ENCODE measurements around the gene PLPP3. TPM values are rescaled to one million over a fixed set of nuclear protein-coding genes. Genes with fewer than 3 reads are reported as not detected.
A peak's percentile ranks its signal among the peaks of the same experiment; 100 is the strongest.

PLPP3 gene
- total RNA-seq, 1 experiment from 2014 or later: 26.7 TPM

- Histone ChIP-seq H3K23me2 (ENCODE audit: insufficient read length, low read depth, low read length, poor library complexity, severe bottlenecking) (peaks cover 4% of the 10 kb centered on the region), H3K23ac (ENCODE audit: insufficient read length, low read depth, low read length) (no peak overlapping the region), H2BK15ac (ENCODE audit: low read depth, low read length) (no peak overlapping the region), H4K5ac (ENCODE audit: insufficient read length, low read depth, low read length) (no peak overlapping the region), H3K27ac (ENCODE audit: insufficient read length, low read depth, low read length) (peak overlapping the region; percentile 87), H2BK5ac (ENCODE audit: insufficient read length, low read length) (peak overlapping the region; percentile 74), H3K4me2 (ENCODE audit: insufficient read depth, insufficient read length, low read length) (peak overlapping the region; percentile 64), H3K4me1 (ENCODE audit: insufficient read depth, low read length) (peaks cover 52% of the 10 kb centered on the region), H2BK20ac (ENCODE audit: low read depth, low read length, poor library complexity, severe bottlenecking) (no peak overlapping the region), H3K27me3 (ENCODE audit: insufficient read depth, low read length) (no peaks in the 10 kb centered on the region), H3K9ac (ENCODE audit: extremely low read depth, insufficient read length, low read length) (peak overlapping the region; percentile 7), H2BK120ac (ENCODE audit: low read depth, low read length, poor library complexity, severe bottlenecking) (no peak overlapping the region), H3K14ac (ENCODE audit: insufficient read depth, low read length) (peak overlapping the region; percentile 18; the same call in 1 of the 2 replicates), H3K79me1 (ENCODE audit: insufficient read depth, low read depth, low read length, poor library complexity, severe bottlenecking) (peaks cover 8% of the 10 kb centered on the region), H4K20me1 (ENCODE audit: control insufficient read depth, insufficient read depth, insufficient read length) (no peaks in the 10 kb centered on the region), H3K56ac (ENCODE audit: insufficient read length, low read depth, low read length) (no peak overlapping the region), H3K9me3 (ENCODE audit: control insufficient read depth, low read depth, low read length) (no peaks in the 10 kb centered on the region), H3T11ph (ENCODE audit: low read length) (no peak overlapping the region), H2AFZ (ENCODE audit: low read length) (no peak overlapping the region), H3K4ac (ENCODE audit: low read depth, low read length) (no peak overlapping the region), H2AK5ac (ENCODE audit: insufficient read length, low read length) (peak overlapping the region; percentile 59), H3K79me2 (ENCODE audit: insufficient read depth, low read length) (peaks cover 36% of the 10 kb centered on the region; the same call in 1 of the 2 replicates), H2BK12ac (ENCODE audit: insufficient read length, low read depth, low read length) (no peak overlapping the region), H3K18ac (ENCODE audit: insufficient read length, low read depth, low read length) (peak overlapping the region; percentile 64), H4K8ac (replicated peaks; ENCODE audit: insufficient read length, low read depth, low read length) (no peak overlapping the region), H4K91ac (ENCODE audit: insufficient read length, low read depth, low read length) (no peak overlapping the region)
- peak; percentile 72 for DNase-seq
- Mint-ChIP-seq H3K9me3 (no peaks in the 10 kb centered on the region), H3K4me1 (peaks cover 88% of the 10 kb centered on the region in 2 experiments), H3K27me3 (ENCODE audit: low read depth) (no peaks in the 10 kb centered on the region), H3K27ac (peak overlapping the region; percentile 97 to 100 (median 99)), H3K36me3 (ENCODE audit: insufficient read depth in 1 of 3, low read depth in 3 of 3) (peaks cover 0 to 13% (median 9%) of the 10 kb centered on the region in 3 experiments; a peak in 4 of 7 replicates), H3K4me3 (peak overlapping the region; percentile 32 to 66)
- TF ChIP-seq CTCF (conservative IDR thresholded peaks at IDR 0.05): no peak
- WGBS (ENCODE audit: extremely low coverage, insufficient read length, low lambda C conversion rate): no CpG with 5 or more reads among the region's 5 CpGs
These were observed 29.1 kb downstream of the PLPP3 start for GRCh38 chr1:56550138-56550858.

Data from H9 (cell line).